ENCODE measurements around the gene TMEM254. TPM values are rescaled to one million over a fixed set of nuclear protein-coding genes. Genes with fewer than 3 reads are reported as not detected.
"Not testable (repeated sequence)": the region's sequence is repeated elsewhere in the genome, so short reads cannot be mapped to it uniquely, and the experiment has no call there.

TMEM254 gene
- total RNA-seq, 1 donor from 2014 or later: 9.2 TPM

DNA sequence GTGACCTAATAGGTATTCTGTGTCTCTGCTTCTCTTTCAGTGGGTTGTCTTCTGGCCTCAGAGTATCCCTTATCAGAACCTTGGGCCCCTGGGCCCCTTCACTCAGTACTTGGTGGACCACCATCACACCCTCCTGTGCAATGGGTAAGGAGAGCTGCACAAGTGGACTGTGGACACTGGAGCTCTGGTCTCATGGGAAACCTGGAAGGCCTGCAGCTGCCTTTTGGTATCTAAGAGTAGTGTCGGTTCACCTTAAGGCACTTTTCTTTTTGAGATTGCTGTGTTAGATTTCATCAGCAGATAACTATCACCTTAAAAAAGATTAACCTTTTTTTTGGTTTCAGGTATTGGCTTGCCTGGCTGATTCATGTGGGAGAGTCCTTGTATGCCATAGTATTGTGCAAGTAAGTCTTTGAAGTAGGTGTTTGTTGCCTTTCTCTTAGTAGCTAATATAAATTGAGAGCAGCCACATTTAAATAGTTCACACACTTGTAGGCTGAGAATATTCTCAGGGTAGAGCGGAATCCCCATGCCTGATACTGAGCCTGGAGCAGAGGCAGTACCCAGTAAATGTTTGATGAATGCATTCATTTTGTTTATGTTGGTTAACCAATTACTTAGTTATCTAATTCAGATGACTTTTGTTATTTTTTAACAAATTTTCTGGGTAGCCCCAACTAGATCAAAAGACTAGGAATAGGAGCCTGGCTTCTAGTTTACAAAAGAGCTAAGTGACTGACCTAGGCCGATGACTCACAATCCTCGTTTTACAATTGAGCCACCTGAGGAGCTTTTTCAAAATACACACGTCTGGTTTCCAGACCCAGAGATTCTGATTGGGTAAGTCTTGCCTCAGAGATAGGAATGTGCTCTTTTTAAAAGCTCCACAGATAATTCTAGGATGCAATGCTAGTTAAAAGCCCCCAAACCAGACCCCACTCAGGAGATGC, 3.6 kb downstream of the TMEM254 start:
- no peak for DNase-seq
- Histone ChIP-seq H3K9me3 (replicated peaks) (no peaks in the 10 kb centered on the region), H3K4me1 (peaks cover 25% of the 10 kb centered on the region), H3K27ac (replicated peaks) (no peak overlapping the region), H3K4me3 (no peak overlapping the region), H3K36me3 (peaks cover 34% of the 10 kb centered on the region), H3K27me3 (ENCODE audit: low read depth) (no peaks in the 10 kb centered on the region)
- TF ChIP-seq, protein P1, sequence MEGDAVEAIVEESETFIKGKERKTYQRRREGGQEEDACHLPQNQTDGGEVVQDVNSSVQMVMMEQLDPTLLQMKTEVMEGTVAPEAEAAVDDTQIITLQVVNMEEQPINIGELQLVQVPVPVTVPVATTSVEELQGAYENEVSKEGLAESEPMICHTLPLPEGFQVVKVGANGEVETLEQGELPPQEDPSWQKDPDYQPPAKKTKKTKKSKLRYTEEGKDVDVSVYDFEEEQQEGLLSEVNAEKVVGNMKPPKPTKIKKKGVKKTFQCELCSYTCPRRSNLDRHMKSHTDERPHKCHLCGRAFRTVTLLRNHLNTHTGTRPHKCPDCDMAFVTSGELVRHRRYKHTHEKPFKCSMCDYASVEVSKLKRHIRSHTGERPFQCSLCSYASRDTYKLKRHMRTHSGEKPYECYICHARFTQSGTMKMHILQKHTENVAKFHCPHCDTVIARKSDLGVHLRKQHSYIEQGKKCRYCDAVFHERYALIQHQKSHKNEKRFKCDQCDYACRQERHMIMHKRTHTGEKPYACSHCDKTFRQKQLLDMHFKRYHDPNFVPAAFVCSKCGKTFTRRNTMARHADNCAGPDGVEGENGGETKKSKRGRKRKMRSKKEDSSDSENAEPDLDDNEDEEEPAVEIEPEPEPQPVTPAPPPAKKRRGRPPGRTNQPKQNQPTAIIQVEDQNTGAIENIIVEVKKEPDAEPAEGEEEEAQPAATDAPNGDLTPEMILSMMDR (IDR thresholded peaks at IDR 0.05; ENCODE audit: borderline replicate concordance): no peak
- intact Hi-C loops (cut with micrococcal nuclease): no loop called here

- no peak overlapping the region for H3K27ac ChIP-seq (replicated peaks)
- no peaks in the 10 kb centered on the region for H3K4me1 ChIP-seq
- H3K9me3 ChIP-seq (replicated peaks): no peaks in the 10 kb centered on the region
- H3K4me3 ChIP-seq: no peak overlapping the region
- intact Hi-C loops (cut with micrococcal nuclease): no loop called here
- peaks cover 39% of the 10 kb centered on the region for H3K36me3 ChIP-seq
- TF ChIP-seq, protein P1 (IDR thresholded peaks at IDR 0.05; ENCODE audit: borderline replicate concordance): no peak
- DNase-seq: no peak
- H3K27me3 ChIP-seq (ENCODE audit: low read depth): no peaks in the 10 kb centered on the region
Measured at GRCh38 chr10:80090121-80090520, 11.7 kb downstream of the TMEM254 start.

DNA sequence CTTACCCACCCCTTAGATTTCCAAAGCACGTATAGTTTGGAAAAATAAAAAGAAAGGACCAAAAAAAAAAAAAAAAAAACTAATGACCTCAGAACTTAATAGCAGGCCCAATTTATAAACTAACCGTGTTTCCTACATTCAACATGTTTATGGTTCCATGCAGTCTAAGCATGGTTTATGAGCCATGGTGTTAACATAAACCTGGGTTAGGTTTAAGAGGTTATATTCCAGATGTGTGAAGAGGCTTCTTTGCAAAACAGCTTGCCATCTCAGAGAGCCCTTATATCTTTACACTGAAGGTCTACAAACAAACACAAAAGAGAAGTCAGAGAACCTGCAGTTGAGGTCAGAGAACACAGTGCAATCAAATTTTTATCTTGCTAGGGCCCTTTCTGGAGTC, 15.8 kb downstream of the TMEM254 start:
- no peaks in the 10 kb centered on the region for H3K9me3 ChIP-seq (replicated peaks)
- H3K4me3 ChIP-seq: no peak overlapping the region
- no peaks in the 10 kb centered on the region for H3K4me1 ChIP-seq
- H3K27me3 ChIP-seq (ENCODE audit: low read depth): no peaks in the 10 kb centered on the region
- peaks cover 11% of the 10 kb centered on the region for H3K36me3 ChIP-seq
- intact Hi-C loops (cut with micrococcal nuclease): no loop called here
- H3K27ac ChIP-seq (replicated peaks): no peak overlapping the region
- TF ChIP-seq, protein P1 (IDR thresholded peaks at IDR 0.05; ENCODE audit: borderline replicate concordance): no peak
- DNase-seq: no peak

DNA sequence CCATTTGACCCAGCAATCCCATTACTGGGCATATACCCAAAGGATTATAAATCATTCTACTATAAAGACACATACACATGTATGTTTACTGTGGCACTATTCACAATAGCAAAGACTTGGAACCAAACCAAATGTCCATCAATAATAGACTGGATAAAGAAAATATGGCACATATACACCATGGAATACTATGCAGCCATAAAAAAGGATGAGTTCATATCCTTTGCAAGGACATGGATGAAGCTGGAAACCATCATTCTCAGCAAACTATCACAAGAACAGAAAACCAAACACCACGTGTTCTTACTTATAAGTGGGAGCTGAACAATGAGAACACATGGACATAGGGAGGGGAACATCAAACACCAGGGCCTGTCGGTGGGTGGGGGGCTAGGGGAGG, 19.8 kb downstream of the TMEM254 start:
- H3K4me1 ChIP-seq; DNase-seq; H3K4me3 ChIP-seq; intact Hi-C loops (cut with micrococcal nuclease); H3K36me3 ChIP-seq; H3K9me3 ChIP-seq (replicated peaks); H3K27ac ChIP-seq (replicated peaks); H3K27me3 ChIP-seq (ENCODE audit: low read depth): not testable (repeated sequence)

- H3K4me1 ChIP-seq; DNase-seq; H3K36me3 ChIP-seq; H3K27me3 ChIP-seq (ENCODE audit: low read depth); H3K4me3 ChIP-seq; intact Hi-C loops (cut with micrococcal nuclease); H3K9me3 ChIP-seq (replicated peaks); H3K27ac ChIP-seq (replicated peaks): not testable (repeated sequence)
Measured at GRCh38 chr10:80099295-80099694, 20.8 kb downstream of the TMEM254 start.

DNA sequence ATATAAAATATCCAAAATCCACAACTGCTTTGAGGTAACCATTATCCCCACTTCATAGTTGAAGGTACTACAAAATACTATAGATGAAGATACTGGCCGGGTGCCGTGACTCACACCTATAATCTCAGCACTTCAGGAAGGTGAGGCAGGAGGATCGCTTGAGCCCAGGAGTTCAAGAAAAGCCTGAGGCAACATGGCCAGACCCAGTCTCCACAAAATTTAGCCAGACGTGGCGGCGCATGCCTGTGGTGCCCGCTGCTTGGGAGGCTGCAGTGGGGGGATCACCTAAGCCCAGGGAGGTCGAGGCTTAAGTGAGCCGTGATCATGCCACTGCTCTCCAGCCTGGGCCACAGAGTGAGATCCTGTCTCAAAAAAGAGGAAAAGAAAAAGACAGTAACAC, 21.7 kb downstream of the TMEM254 start:
- H3K4me1 ChIP-seq: peaks cover 16% of the 10 kb centered on the region
- H3K27ac ChIP-seq (replicated peaks): no peak overlapping the region
- H3K4me3 ChIP-seq: no peak overlapping the region
- no peaks in the 10 kb centered on the region for H3K27me3 ChIP-seq (ENCODE audit: low read depth)
- intact Hi-C loops (cut with micrococcal nuclease): no loop called here
- H3K9me3 ChIP-seq (replicated peaks): no peaks in the 10 kb centered on the region
- TF ChIP-seq, protein P1 (IDR thresholded peaks at IDR 0.05; ENCODE audit: borderline replicate concordance): no peak
- no peaks in the 10 kb centered on the region for H3K36me3 ChIP-seq
- no peak for DNase-seq
